HG02870 (cell line): Measurements from ENCODE around the gene PLPPR1.
"Not testable (repeated sequence)": the region's sequence is repeated elsewhere in the genome, so short reads cannot be mapped to it uniquely, and the experiment has no call there.

ENCODE experiments used
- ATAC-seq: cut with Tn5 transposase; IDR thresholded peaks from one replicate; pipeline ENCODE4 v1.9.1; 2021; ENCODE audit warnings: mild to moderate bottlenecking, moderate library complexity; ENCODE audit not compliant: unreplicated experiment

The PLPPR1 gene

DNA sequence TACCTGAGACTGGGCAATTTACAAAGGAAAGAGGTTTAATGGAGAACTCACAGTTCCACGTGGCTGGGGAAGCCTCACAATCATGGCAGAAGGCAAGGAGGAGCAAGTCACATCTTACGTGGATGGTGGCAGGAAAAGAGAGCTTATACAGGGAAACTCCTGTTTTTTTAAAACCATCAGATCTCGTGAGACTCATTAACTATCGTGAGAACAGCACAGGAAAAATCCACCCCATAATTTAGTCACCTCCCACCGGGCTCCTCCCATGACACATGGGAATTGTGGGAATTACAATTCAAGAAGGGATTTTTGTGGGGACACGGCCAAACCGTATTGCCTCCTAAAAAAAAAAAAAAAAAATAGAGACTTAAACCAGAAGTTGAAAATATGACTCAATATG, 11.1 kb downstream of the PLPPR1 start:
- ATAC-seq = not testable (repeated sequence)

DNA sequence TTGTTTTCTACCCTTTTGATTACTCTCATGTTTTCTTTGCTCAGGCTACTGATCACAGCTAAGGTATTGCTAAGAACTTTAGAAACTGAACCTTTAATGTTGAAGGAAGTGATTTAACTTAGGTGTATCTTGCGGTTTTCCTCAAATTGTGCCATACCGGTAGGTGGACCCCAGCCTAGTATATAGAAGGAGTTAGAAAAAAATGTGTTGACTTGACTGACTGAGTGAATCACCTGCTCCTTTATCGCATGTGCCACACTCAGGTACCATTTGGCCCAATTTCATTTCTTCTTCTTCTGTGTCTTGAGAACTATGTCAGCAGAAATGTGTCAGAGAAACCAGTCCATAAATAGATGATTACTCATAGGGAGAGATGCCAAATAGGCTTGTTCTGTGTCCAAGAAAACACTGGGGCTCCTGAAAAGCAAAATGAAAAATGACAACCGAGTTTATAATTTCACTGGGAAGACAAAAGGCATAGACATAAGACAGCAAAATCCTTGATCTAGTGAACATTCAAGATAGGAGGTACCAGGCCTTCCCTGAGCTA, 19.4 kb downstream of the PLPPR1 start:
- ATAC-seq = no peak

DNA sequence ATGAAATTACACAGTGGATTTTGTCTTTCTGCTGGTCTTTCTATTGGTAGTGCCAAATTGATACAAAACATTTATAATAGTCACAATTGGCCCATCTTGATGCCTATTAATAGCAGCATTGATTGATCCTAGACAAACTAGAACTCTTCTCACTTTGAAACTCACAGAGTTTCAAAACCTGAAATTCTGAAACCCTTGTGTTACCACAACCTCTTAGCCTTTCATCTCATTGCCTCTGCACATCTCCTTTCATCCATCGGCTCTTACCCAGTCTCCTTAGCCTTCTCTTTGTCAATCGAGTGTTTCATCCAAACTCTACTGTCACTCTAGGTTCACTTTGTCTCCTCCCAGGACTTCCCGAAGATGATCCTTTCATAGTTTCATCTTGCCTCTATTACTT, 22.1 kb downstream of the PLPPR1 start:
- no peak for ATAC-seq

DNA sequence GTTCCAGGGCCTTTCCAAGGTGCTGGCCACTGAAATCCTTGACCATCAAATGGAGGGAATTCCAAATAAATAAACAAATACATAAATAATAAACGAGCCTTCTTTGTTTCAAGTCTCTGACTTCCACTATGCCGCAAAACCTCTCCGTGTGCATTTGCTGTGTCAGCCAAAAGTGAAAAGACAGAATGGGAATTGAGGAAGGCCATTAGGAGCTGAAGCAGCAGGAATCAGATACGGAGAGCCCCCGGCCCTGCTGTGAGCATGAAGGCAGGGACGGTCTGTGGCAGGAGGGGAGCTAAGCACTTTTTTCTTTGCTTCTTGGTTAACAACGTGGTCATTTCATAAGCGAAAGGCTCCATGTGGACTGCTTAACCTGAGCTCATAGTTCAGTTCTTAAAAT, 26.1 kb downstream of the PLPPR1 start:
- ATAC-seq = no peak

- ATAC-seq = no peak
These were observed 27.0 kb downstream of the PLPPR1 start for GRCh38 chr9:101055516-101055915.

DNA sequence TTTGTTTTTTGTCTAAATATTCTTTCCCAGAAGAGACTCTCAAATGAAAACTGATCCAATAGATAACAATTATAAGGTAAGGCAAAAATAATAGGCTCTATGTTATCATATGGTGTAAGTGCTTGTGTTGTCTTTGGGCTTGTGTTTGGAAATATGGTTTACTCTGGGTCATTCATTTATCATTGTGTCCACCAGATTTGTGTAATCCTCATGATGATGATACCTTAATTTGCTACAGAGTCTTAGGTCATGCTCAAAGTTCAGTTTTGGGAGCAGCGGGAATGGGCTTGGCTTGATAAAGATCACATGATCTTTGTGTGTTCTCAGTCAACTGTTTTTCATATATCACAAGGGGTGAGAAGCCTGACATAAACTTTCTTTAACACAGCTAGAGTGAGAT, 34.2 kb downstream of the PLPPR1 start:
- ATAC-seq = no peak

GRCh38 chr9:101063192-101063591, 34.7 kb downstream of the PLPPR1 start:
- ATAC-seq = no peak

DNA sequence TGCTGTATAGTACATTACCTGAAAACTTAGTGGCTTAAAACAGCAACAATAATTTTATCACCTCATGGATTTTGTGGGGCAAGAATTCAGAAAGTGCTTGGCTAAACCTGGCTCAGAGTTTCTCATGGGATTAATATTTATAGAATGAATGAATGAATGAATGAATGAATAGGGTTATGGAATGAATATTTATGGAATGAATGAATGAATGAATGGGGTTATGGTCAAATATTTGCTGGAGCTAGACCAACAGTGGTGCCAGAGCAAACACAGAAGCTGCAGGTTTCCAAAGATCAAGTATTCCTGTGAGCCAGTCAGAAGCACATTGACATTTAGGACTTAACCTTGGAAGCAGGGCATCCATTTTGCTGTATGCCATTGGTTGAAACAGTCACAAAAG, 35.7 kb downstream of the PLPPR1 start:
- ATAC-seq = no peak

DNA sequence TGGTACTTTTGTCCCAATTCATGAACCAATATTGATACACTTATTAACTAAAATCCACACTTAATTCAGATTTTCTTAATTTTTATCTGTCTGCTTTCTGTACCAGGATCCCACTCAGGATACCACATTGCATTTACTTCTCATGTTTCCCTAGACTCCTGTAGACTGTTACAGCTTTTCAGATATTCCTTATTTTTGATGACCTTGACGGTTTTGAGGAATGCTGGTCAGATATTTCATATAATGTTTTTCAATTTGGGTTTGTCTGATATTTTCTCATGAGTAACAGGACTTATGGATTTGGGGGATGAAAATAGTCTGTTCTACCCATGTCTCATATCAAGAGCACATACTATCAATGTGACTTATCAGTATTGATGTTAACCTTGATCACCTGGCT, 37.4 kb downstream of the PLPPR1 start:
- ATAC-seq = no peak

- no peak for ATAC-seq
These were observed 40.2 kb downstream of the PLPPR1 start for GRCh38 chr9:101068696-101069095.

DNA sequence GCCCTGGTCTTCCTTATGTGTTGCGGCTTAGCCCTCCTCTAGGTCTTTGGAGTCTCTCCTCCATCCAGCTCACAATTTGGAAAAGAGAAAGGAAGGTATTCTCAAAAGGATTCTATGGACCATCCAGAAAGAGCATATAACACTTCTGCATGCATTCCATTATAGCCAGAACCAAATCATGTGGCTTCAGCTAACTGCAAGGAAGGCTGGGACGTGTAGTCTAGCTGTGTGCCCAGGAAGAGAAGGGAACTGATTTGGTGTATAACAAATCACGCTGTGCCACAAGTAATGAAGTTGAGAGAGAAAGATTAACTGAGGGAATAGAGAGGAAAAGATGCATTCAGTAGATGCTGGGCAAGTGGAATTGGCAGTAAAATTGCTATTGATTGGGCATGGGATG, 43.7 kb downstream of the PLPPR1 start:
- no peak for ATAC-seq

DNA sequence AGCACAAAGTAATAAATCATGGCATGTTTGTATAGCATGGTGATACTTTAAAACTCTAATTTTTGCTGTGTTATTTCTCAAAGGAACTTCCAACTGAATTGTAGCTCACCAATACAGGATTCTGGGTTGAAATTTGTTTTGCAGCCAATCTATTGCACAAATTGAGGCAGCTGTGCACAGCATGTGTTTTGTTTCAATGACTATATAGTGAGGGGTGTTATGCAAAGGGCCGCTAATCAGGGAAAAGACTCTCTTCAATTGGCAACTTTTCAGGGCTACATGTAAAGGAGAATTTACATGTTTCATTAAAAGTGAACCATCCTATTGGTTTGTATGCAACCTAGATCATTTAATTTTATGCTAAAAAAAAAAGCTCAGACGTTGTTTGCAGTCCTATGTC, 44.6 kb downstream of the PLPPR1 start:
- ATAC-seq = no peak

GRCh38 chr9:101081641-101082040, 53.1 kb downstream of the PLPPR1 start:
- ATAC-seq = no peak

- ATAC-seq = no peak
These were observed 55.1 kb downstream of the PLPPR1 start for GRCh38 chr9:101083448-101084202.

DNA sequence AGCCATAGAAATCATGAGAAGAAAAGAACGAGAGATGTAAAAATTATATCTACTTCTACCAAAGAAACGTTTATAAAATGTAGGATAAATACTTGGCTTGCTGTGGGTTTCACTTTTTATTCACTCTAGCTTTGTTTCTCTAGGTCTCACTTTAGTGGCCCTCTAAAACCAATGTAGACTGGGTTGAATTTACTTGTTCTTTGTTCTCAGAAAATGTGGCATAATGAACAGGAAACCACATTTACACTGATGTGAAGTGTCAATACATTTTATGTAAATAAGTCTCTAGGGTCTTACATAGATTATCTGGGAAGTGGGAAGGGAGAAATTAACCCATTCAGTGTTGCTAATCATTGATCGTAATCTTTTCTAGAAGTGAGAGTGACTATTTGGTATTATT, 58.9 kb downstream of the PLPPR1 start:
- no peak for ATAC-seq

DNA sequence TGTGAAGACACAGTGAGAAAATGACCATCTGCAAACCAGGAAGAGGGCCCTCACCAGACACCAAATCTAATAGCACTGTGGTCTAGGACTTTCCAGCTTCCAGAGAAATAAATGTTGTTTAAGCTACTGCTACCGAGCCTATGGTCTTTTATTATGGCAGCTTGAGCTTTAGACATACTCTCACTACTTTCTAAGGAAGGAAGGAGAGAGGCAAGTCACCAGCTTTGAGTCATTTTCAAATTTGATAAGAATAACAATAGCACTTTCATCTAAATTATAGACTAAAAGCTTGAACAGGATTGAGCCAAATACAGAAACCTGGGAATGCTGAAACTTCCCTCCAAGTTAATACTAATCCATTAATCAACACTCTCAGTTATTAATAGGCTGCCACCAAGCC, 64.4 kb downstream of the PLPPR1 start:
- ATAC-seq = no peak

DNA sequence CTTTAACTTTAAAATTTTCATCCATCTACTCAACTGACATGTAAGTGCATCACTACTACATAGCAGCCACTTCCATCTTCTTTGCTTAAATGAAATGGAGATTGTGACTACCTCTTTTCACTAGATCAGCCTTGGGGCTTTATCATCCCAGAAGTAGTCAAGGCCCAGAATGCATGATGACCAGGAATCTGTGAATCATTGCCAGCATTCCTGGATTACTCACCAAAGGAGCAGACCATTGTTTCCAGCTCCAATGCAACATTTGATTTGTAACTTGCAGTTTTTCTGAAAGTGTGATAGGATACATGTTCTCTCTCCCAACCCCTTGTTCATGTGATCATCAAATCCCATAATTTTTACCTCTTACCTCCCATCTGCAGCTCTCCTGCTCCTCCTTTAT, 65.1 kb downstream of the PLPPR1 start:
- ATAC-seq = no peak

DNA sequence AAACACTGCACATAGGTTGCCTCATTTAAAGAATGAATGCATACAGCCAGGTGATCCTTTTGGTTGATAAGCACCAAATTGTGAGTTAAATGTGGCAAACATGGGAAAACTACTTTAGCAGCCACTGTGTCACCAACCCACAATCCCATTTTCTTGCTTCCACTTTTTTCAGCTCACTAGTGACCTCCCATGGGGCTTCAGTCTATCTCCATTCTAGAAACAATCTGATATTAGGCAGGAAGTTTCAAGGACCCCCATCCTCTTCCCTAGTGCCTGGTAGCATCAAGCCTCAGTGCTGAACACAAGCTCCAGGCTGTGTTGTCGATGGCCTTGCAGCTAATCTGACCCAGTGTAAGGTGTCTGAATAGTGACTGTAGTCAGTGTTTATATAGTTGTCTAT, 66.2 kb downstream of the PLPPR1 start:
- no peak for ATAC-seq

- ATAC-seq = no peak
These were observed 68.7 kb downstream of the PLPPR1 start for GRCh38 chr9:101097210-101097609.

- ATAC-seq = no peak
These were observed 69.9 kb downstream of the PLPPR1 start for GRCh38 chr9:101098392-101098791.

- ATAC-seq = no peak
These were observed 85.8 kb downstream of the PLPPR1 start for GRCh38 chr9:101114317-101114716.

- ATAC-seq = no peak
These were observed 86.6 kb downstream of the PLPPR1 start for GRCh38 chr9:101115102-101115501.

GRCh38 chr9:101117161-101117560, 88.6 kb downstream of the PLPPR1 start:
- no peak for ATAC-seq
